NCI-H748 treated with DMSO at 0.1 percent for 48 hours (cell line): ENCODE data around the gene CCDC171.
"Not testable (repeated sequence)": the region's sequence is repeated elsewhere in the genome, so short reads cannot be mapped to it uniquely, and the experiment has no call there.

ENCODE experiments used
- DNase-seq: peaks from one replicate; lab custom pipeline; 2025; lab: John Stamatoyannopoulos, UW

The CCDC171 gene

DNA sequence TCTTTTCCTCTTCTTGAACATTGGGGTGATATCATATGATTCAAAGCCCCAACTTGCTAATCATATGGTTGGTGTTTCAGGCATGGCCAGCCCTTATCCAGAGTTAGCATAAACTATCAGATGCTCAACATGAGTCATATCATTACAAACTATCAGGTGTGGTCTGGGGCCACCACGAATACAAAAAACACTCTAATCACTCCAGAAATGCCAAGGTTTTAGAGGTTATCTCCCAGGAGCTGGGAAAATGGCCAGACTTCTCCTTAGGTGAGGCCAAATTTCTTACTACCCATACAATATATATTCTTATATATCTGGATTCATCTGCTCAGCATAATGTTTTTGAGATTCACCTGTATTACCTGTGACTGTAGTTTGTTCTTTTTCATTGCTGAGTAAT, 210.5 kb downstream of the CCDC171 start:
- DNase-seq = no peak

DNA sequence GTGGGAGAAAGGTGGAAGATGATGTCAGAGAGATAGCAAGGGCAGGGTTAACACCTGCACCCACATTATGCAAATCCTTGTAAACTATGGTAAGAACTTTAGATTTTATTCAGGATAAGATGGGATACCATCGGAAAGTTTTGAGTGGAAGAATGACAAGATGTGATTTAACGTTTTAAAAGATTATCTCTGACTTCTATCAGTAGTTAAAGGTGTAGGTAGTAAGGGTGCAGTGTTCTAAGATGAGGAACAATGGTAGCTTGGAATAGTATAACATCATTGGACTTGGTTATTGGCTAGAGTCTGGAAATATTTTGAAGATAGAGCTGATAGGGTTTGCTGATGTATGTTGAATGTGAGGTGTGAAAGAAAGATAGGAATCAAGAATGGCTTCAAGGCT, 211.3 kb downstream of the CCDC171 start:
- DNase-seq = no peak

DNA sequence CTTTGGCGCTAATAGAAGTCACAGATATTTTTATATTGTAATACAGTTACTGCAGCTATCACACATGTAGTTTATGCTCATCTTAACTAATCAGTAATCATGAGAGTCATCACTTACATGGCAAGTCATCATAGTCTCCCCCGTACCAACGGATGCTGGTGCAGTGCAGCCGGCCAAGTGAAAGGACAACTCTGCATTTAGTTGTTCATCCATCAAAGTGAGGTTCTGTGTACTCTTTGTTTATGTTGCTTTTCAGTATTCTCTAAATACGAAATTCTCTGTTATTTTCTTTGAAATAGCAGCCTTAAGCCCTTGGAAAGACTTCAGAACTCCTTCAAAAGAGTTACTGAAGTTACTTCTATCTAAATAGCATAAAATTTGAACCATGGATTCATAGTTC, 216.7 kb downstream of the CCDC171 start:
- DNase-seq = no peak

DNA sequence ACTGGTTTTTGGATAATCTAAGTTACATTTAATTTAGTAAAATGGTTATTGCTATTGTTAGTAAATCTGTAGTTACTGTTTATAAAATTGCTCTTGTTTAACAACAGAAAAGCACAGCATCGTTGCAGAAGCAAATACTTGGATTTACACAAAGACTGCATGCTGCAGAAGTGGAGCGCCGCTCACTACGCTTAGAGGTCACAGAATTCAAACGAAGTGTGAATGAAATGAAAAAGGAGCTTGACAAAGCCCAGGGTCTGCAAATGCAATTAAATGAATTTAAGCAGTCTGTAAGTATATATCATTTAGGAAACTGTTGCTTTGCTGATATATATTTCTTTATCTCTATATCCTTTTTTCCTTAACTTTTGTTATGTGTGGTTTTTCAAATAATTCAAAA, 226.0 kb downstream of the CCDC171 start:
- no peak for DNase-seq

DNA sequence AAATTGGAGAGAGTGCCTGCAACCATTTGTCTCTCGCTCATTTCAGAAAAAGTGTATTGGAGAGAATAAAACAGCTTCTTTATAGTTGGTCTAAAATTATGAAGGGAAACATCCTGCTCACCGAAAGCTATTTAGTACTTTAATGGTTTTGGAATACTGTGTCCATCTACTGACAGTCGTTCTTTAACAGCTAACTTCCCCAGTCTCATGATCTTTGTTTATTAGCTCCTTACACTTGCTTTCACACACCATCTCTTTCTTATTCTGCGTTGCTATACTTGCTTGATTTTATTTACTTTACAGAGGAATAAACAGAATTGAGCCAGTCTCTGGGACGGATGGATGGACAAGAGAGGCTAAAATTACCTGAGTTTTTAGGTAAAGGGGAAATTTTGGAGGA, 229.3 kb downstream of the CCDC171 start:
- DNase-seq = no peak

DNA sequence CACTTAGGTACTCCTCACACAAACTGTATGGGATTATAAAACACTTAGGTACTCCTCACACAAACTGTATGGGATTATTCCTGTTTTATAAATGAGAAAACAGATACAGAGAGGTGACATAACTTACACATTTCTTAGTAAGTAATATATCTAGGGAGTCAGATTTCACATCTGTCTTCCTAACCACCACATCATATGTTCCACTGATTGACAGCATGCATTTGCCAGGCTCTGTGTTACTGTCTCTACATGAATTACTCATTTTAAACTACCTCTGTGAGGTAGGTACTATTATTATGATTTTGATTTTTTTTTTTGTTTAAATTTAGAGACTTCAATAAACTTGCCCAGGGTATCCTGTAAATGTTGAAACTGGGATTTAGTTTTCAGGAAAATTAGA, 232.7 kb downstream of the CCDC171 start:
- no peak for DNase-seq

DNA sequence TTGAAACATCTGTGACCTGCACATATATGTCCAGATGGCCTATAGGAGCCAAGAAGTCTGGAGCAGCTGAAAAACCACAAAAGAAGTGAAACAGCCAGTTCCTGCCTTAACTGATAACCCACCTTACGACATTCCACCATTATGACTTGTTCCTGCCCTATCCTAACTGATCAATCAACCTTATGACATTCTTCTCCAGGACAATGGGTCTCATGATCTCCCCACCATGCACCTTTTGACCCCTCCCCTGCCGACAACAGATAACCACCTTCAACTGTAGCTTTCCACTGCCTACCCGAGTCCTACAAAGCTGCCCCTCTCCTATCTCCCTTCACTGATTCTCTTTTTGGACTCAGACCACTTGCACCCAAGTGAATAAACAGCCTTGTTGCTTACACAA, 233.8 kb downstream of the CCDC171 start:
- DNase-seq = no peak

DNA sequence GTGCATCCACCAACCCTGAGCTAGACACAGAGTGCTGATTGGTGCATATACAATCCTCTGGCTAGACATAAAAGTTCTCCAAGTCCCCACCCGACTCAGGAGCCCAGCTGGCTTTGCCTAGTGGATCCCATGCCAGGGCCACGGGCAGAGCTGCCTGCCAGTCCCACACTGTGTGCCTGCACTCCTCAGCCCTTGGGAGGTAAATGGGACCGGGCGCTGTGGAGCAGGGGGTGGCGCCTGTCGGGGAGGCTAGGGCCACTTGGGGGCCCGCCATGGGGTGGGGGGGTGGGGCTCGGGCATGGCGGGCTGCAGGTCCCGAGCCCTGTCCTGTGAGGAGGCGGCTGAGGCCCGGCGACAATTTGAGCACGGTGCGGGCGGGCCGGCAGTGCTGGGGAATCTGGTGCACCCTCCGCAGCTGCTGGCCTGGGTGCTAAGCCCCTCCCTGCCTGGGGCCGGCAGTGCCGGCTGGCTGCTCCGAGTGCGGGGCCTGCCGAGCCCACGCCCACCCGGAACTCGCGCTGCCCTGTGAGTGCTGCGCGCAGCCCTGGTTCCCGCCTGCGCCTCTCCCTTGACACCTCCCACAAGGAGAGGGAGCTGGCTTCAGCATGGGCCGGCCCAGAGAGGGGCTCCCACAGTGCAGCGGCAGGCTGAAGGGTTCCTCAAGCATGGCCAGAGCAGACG, 257.5 kb downstream of the CCDC171 start:
- not testable (repeated sequence) for DNase-seq

DNA sequence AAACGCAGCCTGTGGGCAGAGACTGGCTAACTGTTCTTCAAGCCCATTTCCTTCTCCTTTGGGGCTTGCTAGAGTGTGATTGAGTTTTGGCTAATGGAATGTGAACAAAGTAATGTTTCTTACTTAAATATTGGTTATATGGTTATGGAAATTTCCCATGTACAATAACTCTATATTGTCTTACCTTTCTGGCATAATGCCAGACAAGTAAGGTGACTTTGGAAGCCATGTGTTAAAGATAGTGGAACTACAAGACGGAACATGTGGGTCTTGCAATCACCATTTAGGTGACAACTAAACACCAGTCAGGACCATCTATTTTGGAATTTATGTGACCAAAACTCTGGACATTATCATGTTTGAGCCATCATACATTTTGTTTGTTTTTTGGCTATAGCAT, 260.2 kb downstream of the CCDC171 start:
- no peak for DNase-seq

DNA sequence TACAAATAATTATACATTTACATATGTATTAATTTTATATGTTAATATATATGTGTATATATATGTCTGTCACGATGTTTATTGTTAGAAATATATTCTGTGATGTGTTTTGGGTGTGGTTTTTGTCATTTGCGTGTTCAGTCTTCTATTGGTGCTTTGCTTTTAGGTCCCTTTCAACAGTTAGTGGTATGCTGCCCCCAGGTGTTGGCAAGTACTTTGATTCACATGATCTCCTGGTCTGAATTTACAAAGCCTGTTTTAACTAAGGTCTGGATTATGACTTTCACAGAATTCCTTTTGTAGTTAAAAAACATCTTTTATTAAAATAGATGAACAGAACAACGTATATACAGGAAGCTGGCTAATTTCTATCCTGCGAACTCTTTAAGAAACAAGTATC, 271.5 kb downstream of the CCDC171 start:
- DNase-seq = peak; percentile 37

DNA sequence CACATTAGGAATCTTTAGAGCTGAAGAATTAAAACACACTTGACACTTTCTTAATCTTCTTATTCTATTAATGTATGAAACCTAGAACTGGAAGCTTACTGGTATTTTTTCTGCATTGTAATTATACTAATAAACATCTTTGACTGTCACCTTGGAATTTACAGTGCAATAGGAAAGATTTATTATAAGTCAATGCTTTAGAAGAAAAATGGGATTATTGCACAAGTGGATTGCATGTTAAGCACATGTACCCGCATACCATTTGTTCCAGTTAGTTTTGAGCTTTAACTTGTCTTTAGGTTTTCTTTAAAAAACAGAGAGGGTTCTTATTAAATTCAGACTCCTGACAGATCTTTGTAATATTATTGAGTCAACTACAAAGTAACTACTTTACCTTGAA, 278.5 kb downstream of the CCDC171 start:
- DNase-seq = no peak

DNA sequence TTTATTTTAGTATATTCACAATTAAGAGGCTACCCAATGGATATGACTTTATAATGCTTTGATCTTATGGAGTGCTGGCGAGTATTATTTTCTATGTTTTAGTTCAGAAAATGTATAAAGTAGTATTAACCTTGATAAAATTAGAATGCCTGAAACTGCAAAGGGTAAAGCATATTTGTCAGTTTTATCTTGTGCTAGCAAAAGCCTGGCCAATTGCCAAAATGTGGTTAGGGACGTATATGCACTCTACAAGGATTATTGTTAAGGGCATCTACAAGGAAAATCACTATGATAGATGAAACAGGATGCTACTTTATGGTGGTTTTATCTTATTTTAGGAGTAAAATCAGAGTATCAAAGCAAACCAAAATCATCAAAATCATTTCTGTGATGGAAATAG, 281.7 kb downstream of the CCDC171 start:
- peak; percentile 37 for DNase-seq

DNA sequence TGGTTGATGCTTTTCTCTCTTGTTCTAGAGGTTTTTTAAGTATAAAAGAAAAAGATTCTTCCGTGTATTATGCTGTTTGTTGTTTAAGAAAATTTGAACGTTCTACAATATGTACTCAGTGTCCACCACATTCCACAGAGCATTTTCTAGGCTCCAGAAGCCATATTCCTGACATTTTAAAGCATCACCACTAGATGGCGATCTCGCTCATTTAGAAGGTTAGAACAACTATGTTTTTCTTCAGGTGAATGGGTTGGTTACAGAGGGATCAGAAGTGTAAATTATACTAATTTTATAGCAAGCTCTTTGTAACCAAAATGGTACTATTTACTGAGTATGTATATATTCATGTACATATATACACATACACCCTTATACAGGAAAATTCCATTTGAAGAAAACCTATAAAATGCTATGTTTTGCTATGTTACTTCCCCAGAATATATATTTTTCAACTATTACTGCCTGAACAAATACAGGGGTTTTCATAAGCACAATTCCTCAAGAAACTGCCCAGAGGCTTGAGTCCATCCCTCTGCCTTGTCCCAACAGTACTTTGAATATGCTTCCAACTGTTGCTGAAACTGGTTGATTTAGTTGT, 284.3 kb downstream of the CCDC171 start:
- peak; percentile 64 for DNase-seq

DNA sequence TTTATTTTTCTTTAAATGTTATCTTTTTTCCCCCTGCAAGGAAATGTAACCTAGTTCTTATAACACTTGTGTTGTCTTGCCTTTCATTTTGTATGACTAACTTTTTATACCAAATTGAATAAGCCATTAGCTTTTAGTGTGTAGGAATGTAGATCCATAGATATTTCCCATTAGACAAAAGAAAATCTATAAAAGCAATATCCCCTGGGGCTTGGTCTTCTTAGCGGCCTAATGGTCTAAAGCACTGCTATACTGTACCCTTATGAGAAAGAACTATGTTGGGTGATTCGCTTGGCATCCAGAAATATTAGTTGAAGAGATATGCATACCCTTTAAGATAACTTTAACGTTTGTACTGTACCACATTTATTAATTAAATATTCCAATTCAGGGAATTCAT, 289.2 kb downstream of the CCDC171 start:
- no peak for DNase-seq

DNA sequence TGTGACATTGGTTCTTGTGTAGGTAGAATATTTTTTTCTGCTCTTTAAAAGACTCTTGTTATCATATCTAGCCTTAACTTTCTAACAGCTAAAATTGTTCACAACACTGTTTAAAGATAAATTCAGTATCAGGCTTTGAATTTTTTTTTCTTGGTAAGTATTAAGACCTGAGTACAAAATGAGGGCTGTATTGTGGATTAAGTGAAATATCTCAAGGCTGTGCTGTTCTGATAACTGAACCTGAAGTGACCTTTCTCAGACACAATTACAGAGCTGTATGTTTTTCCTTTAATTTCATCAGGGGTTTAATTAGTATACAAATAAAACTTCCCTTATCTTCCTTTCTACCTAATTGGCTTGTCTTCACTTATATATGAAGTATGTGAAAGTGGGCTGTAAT, 290.5 kb downstream of the CCDC171 start:
- DNase-seq = no peak

DNA sequence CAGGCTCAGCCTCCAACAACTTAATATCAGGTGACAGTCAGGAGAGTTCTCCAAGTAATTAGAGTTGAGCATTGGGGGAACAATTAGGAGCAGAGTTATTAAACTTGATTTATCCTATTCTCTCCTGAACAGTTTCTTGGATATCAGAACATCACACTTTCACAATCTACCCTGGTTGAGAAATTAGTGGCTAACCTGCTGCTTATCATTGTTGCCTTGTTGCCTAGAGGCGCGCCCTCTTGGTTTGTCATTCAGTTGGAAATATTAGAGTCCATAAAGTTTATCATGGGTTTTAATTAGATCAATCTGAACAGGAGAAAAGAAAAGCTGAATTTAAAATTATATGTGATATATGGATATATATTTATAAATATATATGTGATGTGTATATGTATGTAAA, 291.1 kb downstream of the CCDC171 start:
- DNase-seq = no peak

DNA sequence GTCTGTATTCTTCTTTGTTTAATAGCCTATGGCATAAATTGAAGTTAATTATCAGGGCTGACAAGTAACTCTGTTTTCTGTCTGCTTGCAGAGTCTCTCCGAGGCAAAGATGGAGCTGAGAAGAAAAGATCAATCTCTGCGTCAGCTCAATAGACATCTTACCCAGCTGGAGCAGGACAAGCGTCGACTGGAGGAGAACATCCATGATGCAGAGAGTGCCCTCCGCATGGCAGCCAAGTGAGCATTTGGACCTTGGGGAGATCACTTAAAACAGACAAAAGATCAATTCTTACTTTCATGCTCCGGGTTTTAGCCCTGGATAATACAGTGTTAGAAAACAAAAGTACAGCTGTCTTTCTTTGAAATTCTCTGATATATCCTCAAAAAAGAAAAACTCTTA, 293.8 kb downstream of the CCDC171 start:
- no peak for DNase-seq

DNA sequence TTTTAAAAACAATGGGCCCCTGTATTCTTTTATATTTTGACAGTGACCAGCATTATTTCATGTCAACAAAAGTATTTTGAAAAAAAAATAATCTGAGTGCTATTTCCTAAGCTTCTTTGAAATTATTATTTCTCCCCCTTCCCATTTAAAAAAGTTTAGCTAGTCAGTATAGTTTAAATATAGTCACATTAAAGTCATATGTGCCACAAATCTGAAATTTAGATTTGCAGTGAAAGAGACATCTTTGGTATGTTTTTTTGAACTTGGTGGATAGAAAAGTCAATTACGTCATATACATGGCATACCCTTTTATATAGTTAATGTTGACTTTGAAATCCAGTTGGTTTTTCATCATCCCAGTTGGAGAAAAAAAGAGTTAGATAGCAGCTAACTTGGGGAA, 297.0 kb downstream of the CCDC171 start:
- no peak for DNase-seq

DNA sequence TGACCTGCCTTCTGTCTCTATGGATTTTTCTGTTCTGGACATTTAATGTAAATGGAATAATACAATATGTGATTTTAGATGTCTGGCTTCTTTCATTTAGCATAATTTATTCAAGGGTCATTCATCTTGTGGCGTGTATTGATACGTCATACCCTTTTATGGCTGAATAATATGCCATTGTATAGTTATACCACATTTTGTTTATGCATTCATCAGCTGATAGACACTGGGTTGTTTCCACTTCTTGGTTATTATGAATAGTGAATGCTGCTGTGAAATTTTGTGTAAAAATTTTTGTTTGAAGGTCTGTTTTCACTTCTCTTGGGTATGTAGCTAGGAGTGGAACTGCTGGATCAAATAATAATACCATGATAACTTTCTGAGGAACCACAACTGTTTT, 298.9 kb downstream of the CCDC171 start:
- DNase-seq = no peak

DNA sequence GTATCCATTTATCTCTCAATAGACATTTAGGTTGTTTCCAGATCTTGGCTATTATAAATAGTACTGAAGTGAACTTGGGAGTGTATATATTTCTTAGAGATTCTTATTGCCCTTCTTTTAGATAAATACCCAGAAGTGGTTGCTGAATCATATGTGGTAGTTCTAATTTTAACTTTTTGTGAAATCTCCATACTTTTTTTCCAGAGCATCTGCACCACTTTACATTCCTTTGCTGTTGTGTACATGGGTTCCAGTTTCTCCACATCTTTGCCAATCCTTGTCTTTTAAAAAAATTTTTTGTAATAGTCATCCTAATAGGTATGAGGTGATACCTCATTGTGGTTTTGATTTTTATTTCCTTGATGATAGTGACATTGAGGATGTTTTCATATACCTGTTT, 303.7 kb downstream of the CCDC171 start:
- DNase-seq = no peak

DNA sequence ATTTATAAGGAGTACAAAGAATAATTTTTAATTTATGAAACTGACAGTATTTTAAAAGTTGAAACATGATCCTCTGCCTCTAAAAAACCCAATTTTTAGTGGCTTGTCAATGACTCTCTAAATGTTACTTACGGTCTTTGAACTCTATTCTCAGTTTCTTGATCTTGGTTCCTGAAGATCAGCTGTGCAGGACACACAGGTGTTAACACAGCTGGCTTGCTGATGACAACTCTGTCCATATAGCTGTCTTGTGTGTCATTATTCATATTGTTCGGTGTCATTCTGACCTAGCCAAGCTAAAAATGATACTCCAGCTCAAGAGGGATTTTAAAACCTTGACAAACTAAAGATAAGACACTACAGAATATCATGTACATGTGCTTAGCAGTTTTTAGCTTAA, 314.5 kb downstream of the CCDC171 start:
- DNase-seq = no peak

DNA sequence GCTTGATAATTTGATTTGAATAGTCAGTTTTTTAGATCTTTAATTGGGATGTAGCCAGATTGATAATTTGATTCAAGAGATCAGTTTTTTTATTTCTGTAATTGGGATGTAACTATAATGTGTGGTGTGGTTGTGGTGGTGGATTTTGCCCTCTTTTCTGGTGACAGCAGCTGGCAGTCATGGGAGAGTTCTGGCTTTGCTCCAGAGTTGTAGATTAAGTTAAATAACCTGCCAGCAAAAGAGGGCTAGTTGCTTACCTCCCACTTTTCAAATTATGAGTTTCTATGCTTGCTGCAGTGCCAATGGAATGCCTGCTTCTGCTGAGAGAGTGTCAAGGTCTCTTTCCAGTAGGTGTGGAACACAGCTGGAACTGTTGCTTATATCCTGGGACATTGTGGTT, 315.1 kb downstream of the CCDC171 start:
- DNase-seq = no peak

DNA sequence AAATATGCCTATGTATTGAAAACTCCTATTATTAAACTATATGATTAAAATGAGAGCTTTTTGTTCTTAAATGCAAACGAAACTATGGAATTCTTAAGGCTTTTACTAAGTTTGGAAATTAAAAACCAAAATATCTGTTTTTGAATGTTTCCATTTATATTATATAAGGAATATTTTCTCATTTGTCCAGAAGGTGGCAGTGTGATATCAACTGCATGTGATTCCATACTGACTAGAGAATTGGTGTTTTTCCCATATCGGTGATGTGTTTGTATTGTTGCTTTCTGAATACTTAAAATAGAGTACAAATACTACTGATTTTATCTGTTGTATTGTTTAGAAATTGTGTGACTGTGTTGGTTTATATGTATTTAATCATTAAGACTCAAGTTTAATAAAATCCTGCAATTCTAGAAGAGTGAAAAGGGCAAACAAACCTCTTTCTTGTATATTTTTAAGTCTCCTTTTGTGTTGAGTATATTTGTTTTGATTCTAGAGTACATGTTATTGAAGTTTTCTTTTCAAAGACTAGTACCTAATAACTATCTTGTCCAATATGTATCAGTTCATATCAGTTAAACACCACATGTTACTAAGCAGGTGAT, 320.8 kb downstream of the CCDC171 start:
- DNase-seq = peak; percentile 52

DNA sequence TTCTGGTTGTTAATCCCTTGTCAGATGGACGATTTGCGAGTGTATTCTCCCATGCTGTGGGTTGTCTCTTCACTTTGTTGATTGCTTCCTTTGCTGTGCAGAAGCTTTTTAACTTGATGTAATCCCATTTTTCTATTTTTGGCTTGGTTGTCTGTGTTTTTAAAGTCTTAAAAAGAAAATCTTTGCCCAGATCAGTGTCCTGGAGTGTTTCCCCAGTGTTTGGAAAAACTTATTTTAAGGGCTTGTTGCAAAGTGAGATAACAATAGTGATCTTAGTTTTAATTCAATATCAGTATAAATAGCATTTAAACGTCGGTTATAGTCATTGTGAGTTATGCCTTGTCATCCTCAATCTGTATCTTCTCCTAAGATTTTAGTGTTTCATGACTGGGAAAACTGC, 329.5 kb downstream of the CCDC171 start:
- DNase-seq = no peak
